Measurements from ENCODE around the gene TEKT1.

DNA sequence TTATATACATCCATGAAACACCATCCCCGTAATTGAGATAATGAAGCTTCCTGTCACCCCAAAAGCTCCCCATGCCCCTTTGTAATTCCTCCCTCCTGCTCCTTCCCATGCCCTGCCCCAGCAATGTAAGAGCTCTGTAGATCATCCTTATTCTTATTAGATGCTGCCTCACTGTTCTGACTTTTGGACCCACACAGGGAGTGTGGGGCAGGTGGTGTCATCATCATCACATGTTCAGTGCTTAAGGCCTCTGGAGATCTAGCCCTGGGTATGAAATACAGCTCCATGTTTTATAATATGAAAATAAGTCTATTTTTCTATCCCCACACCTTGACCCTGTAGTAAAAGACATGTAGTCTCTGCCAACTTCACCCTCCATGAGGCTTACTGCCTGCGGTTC lies 73.8 kb downstream of the TEKT1 start:
- TF ChIP-seq EZH2 (IDR thresholded peaks at IDR 0.05; ENCODE audit: insufficient read depth, low read length) (no peak), CTCF (IDR thresholded peaks at IDR 0.05; ENCODE audit: insufficient read depth, low read depth, low read length) (no peak)
